Measurements from ENCODE around the gene HDHD3. TPM values are rescaled to one million over a fixed set of nuclear protein-coding genes. Genes with fewer than 3 reads are reported as not detected.

The HDHD3 gene, protein sequence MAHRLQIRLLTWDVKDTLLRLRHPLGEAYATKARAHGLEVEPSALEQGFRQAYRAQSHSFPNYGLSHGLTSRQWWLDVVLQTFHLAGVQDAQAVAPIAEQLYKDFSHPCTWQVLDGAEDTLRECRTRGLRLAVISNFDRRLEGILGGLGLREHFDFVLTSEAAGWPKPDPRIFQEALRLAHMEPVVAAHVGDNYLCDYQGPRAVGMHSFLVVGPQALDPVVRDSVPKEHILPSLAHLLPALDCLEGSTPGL
- 17.7 to 25.5 TPM (median 23.0 TPM) in 5 replicates for total RNA-seq (2022; extraction: Qiagen RNA extraction)

DNA sequence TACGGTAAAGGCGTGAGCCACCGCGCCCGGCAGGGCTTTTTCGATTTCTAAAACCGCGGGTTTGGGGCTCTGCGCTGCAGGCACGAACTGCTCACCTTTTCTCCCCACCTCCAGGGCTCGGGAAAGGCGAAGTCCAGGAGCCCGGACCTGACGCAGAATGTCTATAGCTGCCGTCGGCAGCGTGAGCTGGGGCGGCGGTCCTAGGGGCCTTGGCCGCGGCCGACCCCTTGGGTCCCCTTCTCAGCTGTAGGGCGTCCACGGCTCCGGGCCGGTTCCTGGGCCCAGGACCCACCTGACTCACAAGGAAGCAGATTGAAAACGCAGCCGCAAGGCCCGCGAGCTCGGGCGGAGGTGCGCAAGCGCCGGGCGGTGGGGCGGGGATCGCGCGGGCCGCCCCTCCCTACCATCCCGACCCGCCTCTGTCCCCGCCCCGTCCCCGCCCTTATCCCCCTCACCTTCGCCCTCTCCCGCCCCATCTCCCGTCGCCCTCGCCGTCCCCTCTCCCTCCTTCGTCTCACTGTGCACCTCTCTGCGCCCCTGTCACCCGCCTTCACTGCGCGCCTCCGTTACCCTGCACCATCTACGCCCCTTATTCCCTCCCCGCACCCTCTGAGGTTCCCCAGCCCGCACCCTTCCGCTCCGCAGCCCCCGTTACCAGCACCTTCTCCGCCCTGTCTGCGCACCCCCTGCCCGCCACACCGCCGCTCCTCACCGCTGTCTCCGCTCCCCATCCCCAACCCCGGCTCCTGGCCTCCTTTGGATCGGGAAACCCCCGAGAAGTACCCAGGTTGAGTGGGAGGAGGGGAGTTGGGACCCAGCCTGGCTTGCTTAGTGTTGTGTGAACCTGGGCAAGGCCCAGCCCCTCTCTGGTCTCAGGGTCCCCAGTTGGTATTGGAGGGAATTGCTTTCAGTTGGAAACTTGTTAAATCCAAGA, at the start of gene HDHD3:
Gene HDHD3 (minus strand): TSS at position 353 of the 934 bp plus-strand sequence. CDS start 2,632 bp downstream, outside the sequence.

DNA sequence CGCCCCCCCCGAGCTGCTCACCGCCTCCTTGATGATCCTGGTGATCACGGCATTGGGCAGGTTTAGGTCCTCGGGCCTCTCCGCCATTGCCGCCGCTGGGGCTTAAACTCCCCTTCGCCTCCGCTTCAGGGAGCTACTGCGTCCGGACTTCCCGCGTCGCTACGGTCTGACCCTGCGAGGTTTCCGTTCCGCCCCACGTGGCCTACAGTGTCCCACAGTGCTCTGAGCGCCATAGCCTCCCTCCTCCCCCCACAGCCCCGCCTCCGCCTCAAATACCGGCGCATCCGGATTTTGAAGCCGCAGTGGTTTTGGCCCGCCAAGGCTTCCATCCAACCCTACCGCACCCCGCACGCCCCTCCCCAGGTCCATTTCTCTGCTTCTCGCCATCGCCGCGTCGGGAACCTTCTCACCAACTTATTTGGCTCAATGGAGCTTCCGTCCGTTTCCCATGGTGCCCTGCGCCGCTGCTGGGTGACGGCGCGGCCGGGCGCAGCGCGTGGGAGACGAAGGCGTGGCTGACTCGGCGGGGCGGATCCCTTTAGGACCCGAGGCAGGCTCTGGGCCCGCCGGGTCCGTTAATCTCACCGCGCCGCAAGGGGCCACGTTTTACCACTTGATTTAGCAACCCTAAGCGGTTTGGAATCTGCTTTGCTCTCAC, 33.5 kb upstream of the HDHD3 start, which contains the start of the genes C9orf43 and POLE3:
Gene C9orf43 (plus strand): TSS at position 541 of the 658 bp plus-strand sequence. CDS start 2,747 bp downstream, outside the sequence.
Gene POLE3 (minus strand): TSS at position 469 of the 658 bp plus-strand sequence. CDS start 382 bp downstream, at position 87.

DNA sequence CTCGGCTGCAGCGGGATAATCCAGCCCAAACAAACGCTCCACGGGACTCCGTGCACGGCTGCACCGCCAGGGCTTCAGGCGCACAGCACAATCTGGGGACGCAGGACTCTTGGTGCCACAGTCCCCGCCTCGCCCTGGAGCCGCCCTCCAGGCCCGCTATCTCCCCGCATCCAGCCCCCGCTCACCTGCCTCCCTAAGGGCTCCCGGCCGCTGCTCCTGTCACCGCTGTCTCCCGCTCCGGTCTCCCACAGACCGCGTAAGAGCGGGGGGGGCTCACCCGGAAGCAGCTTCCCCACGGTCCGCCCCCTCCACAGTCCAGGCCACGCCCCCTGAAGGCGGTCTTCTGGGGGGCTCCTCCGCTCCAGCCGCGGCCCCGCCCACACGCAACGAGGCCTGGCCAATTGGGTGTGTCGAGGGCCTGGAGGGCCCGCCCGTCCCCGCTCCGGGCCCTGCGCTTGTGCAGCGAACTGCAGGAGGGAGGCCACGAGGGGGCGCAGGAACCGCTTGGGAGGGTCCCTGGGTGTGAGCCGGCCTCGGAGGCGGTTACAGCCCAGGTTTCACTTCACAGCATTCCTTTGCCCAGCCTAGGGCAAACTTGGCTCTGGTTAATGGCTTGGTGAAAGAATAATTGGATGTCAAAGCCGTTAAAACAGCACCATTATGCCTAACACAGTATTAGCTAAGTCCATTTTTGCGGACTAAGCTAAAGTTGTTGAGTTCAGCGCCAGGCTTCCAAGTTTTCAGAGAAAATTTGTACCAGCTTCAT, 24.4 kb upstream of the HDHD3 start, which contains the start of gene ALAD:
Gene ALAD (minus strand): TSS at position 258 of the 766 bp plus-strand sequence. CDS start 7,725 bp downstream, outside the sequence.

DNA sequence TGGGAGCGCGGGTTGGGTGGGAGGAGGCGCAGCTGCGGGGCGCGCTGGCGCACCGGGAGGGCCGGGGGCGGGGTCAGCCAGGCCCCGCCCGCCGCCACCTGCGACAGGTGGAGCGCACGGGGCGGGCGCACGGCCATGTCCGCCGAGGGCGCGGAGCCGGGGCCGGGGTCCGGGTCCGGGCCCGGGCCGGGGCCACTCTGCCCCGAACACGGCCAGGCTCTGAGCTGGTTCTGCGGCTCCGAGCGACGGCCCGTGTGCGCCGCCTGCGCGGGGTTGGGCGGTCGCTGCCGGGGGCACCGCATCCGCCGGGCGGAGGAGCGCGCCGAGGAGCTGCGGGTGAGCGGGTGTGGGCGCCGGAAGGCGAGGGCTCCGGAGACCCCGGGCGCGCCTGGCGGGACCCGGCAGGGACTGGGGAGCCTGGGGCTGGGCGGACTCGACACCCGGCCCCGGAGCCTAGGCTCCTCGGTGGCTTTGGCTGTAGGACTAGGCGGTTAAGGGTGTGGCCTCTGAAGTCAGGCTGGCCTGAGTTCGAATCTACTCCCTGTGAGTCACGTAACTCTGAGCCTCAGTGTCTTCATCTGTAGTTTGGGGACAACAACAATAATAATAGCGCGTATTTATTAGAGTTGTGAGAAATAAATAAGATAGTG, 27.2 kb downstream of the HDHD3 start, which contains the start of gene BSPRY:
Gene BSPRY (plus strand): TSS at position 97 of the 650 bp plus-strand sequence. CDS start 39 bp downstream, at position 136.

DNA sequence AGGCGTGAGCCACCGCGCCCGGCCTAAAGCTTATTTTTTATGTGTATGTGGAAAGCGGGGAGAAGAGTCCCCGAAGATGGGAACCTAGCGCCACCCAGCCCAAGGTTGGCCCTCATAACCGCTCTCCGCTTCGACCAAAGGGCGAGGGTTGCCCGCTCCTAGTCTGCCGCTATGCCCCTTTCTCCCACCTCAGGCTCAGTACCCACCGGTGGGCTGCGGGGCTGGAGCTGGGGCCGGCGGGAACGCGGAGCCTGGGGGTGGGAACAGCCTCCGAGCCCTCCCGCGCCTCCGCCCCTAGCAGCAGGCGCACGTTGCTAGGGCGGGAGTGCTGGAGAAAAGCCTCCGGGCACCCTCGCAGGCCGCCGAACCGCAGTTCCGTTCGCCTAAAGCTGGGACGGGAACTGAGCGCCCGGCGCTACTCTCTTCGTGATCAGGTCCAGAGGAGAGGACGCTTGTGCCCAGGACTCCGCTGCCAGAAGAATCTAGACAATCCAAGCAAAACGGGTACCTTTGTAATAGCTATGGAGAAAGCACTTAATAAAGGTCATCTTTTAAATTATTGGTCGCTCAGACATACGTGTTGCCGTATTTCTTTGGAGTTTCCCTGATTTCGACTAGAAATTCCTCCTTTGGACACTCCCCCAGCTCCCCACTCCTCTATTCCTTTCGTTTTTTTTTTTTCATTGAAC, 36.6 kb downstream of the HDHD3 start, which contains the start of gene WDR31:
Gene WDR31 (minus strand): TSS at position 265 of the 689 bp plus-strand sequence. CDS start 8,253 bp downstream, outside the sequence.

Other genes starting within 250 kb of the HDHD3 start
- gene SLC31A2, start 226.0 kb downstream of the HDHD3 start, total RNA-seq (2022; extraction: Qiagen RNA extraction) = 6.9 to 8.1 TPM (median 7.6 TPM) in 5 replicates
- 16.4 to 17.7 TPM (median 16.5 TPM) in 5 replicates for gene FKBP15, start 155.7 kb downstream of the HDHD3 start, total RNA-seq (2022; extraction: Qiagen RNA extraction)
- gene SLC31A1, start 155.4 kb downstream of the HDHD3 start, total RNA-seq (2022; extraction: Qiagen RNA extraction) = 17.3 to 23.9 TPM (median 19.4 TPM) in 5 replicates
- 42.4 to 59.7 TPM (median 46.0 TPM) in 5 replicates for gene CDC26, start 101.4 kb downstream of the HDHD3 start, total RNA-seq (2022; extraction: Qiagen RNA extraction)
- 52.5 to 69.6 TPM (median 55.1 TPM) in 5 replicates for gene PRPF4, start 101.3 kb downstream of the HDHD3 start, total RNA-seq (2022; extraction: Qiagen RNA extraction)
- gene RNF183, start 73.6 kb downstream of the HDHD3 start, total RNA-seq (2022; extraction: Qiagen RNA extraction) = not detected in 5 replicates
- gene WDR31, start 36.7 kb downstream of the HDHD3 start, total RNA-seq (2022; extraction: Qiagen RNA extraction) = 0.90 to 1.5 TPM (median 1.1 TPM) in 5 replicates
- 0.06 to 0.12 TPM in 2 of 5 replicates, not detected in the others for gene BSPRY, start 27.4 kb downstream of the HDHD3 start, total RNA-seq (2022; extraction: Qiagen RNA extraction)
- gene ALAD, start 24.3 kb upstream of the HDHD3 start, total RNA-seq (2022; extraction: Qiagen RNA extraction) = 12.8 to 17.9 TPM (median 14.5 TPM) in 5 replicates
- 103 to 118 TPM (median 110 TPM) in 5 replicates for gene POLE3, start 33.7 kb upstream of the HDHD3 start, total RNA-seq (2022; extraction: Qiagen RNA extraction)
- 0.38 to 0.71 TPM (median 0.56 TPM) in 5 replicates for gene C9orf43, start 33.8 kb upstream of the HDHD3 start, total RNA-seq (2022; extraction: Qiagen RNA extraction)
- 16.4 to 19.5 TPM (median 17.1 TPM) in 5 replicates for gene RGS3, start 86.7 kb upstream of the HDHD3 start, total RNA-seq (2022; extraction: Qiagen RNA extraction)